ENCODE data around the gene UBE2L5. TPM values are rescaled to one million over a fixed set of nuclear protein-coding genes. Genes with fewer than 3 reads are reported as not detected.

The UBE2L5 gene
- total RNA-seq, 1 experiment from 2014 or later: not detected

DNA sequence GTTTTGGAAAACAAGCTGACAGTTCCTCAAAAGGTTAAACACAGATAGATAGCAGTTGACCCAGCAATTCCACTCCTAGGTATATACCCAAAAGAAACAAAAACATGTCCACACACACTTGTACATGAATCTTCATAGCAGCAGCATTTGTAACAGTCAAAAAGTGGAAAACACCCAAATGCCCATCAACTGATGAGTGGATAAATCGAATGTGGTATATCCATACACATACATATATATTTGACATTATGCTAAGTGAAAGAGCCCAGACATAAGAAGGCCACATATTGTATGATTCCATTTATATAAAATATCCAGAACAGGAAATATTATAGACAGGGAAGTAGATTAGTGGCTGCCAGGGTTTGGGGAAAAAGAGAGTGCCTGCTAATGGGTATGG, 51.4 kb downstream of the UBE2L5 start:
- no peak for DNase-seq (ENCODE audit: low read depth)

DNA sequence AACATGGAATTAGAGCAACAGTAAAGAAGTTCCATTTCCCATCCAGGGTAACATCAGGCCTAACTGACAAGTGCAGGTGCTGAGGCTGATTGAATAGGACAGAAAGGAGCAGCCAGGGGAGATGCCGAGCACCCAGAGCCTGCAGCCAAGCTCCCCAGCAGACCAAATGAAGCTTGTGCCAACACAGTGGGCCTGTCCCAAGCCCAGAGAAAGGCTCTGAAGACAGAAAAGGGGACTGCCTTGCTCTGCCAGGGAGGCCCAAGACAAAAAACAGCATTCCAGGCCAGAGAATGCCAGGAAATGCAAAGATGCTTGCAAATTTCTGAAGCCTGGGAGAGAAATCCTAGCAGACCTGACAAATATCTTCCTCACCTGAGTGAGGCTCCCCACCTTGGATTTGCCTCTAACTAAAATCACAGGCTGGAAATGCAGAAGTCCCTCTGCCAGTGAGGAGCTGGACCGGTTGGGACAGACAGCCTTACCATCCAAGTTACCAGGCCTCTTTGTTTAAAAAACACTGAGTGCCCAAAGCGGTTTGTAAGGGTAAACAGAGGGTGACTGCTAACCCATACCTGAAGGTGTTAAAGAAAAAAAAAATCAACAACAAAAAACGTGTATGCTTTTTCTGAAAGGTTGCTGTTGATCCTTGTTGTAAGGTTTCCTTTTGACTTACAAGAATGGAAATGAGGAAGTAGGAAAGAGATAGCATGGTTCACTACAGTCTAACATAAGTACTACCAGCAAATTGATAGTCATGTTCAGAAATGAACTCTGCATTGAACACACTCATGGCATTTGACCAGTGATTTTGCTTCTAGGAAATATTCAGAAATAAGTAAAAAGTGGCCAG, 55.3 kb downstream of the UBE2L5 start:
- no peak for DNase-seq (ENCODE audit: low read depth)

Other genes starting within 250 kb of the UBE2L5 start
- 26.7 and 28.0 TPM in 2 replicates for gene KATNAL1, start 114.9 kb upstream of the UBE2L5 start, total RNA-seq (2014; rRNA removed)
- 626 and 751 TPM in 2 replicates for gene HMGB1, start 43.4 kb downstream of the UBE2L5 start, total RNA-seq (2014; rRNA removed)
- 13.9 and 17.3 TPM in 2 replicates for gene USPL1, start 195.4 kb downstream of the UBE2L5 start, total RNA-seq (2014; rRNA removed)